Thoracic aorta endothelial cell (primary cell): ENCODE data around the gene IQCN. TPM values are rescaled to one million over a fixed set of nuclear protein-coding genes. Genes with fewer than 3 reads are reported as not detected.

Experiments
- small RNA-seq: library from RNA; depleted of rRNA; stranded (forward); fragments of <200 nt; gene quantifications from one replicate; pipeline ENCODE3, GENCODE V24; 2012
- total RNA-seq: library from RNA; depleted of rRNA; stranded (reverse); fragments of >200 nt; gene quantifications from 2 replicates; pipeline ENCODE4 v1.2.3, GENCODE V29; 2012

IQCN gene, protein sequence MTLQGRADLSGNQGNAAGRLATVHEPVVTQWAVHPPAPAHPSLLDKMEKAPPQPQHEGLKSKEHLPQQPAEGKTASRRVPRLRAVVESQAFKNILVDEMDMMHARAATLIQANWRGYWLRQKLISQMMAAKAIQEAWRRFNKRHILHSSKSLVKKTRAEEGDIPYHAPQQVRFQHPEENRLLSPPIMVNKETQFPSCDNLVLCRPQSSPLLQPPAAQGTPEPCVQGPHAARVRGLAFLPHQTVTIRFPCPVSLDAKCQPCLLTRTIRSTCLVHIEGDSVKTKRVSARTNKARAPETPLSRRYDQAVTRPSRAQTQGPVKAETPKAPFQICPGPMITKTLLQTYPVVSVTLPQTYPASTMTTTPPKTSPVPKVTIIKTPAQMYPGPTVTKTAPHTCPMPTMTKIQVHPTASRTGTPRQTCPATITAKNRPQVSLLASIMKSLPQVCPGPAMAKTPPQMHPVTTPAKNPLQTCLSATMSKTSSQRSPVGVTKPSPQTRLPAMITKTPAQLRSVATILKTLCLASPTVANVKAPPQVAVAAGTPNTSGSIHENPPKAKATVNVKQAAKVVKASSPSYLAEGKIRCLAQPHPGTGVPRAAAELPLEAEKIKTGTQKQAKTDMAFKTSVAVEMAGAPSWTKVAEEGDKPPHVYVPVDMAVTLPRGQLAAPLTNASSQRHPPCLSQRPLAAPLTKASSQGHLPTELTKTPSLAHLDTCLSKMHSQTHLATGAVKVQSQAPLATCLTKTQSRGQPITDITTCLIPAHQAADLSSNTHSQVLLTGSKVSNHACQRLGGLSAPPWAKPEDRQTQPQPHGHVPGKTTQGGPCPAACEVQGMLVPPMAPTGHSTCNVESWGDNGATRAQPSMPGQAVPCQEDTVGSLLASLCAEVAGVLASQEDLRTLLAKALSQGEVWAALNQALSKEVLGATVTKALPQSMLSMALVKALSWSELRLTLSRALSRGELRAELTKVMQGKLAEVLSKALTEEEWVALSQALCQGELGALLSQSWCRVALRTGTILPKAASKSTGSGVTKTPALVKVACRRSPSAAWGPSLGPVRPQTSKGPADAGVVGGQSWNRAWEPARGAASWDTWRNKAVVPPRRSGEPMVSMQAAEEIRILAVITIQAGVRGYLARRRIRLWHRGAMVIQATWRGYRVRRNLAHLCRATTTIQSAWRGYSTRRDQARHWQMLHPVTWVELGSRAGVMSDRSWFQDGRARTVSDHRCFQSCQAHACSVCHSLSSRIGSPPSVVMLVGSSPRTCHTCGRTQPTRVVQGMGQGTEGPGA (N-terminal part only)
- total RNA-seq: 0.22 and 0.40 TPM in 2 replicates

DNA sequence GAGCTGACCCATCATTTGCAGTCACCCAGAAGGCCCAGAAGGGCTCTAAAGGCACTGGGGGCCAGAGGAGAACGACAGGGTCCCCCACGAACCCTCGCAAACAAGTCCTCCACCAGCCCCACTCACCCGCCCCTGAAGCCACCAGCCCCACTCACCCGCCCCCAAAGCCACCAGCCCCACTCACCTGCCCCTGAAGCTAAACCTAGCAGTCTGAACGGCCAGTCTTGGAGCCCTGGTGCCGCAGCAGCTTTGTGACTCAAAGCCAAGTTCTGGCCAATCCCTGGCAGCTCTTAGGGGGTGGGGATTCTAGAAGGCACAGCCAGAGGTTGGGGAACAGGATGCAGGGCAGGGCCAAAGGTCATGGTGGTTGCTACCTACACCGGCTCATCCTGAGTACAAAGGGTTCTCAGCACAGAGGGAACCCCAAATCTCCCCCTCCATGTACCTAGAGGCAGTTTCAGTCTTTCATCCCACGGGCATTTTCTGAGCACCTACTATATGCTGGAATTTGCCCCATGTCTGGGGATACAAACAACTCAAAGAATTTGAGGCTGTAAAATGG, at the start of gene IQCN:
Gene IQCN, minus strand, starts transcription at position 234 of the 562 bp plus-strand sequence. CDS start 4,974 bp downstream, outside the sequence.

DNA sequence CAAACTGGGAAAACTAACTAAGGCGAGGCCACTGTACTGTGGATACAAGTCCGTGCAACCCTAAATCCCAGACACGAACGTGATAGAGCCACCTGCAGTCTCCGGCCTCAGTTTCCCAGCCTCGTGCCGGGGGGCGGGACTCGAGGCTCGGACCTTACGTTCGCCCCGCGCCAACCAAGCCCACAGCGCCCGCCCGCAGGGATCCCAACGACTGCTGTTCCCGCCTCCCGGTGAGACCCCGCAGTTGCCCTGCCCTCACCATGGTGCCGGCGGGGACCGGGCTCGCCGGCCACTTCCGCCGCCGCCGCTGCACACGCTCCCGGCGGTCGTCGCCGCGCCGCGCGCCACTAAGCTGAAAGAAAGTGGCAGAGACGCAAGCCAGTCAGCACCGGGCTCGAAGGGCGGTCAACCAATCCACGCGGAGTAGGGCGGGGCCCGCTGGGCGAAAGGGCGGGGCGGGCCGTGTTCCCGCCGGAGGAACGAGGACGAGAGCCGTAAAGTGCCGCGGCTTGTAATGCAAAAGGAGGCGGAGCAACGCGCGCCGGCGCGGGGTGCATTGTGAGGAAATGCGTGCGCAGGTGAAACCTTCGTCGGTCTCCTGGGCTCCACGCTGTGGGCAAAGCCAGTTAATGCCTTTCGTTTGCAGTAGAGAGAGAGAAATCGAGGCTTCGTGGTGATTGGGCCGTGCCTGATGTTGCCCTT, 48.7 kb upstream of the IQCN start, which contains the start of gene LSM4:
Gene LSM4, minus strand, starts transcription at position 318 of the 702 bp plus-strand sequence. Its CDS starts 56 bp downstream, at position 262.

GRCh38 chr19:18281082-18282020, 7.1 kb upstream of the IQCN start, which contains the start of gene JUND:
Gene JUND, minus strand, starts transcription at chr19:18281622. Its CDS starts 138 bp downstream, at chr19:18281484.

GRCh38 chr19:18225702-18226468, 48.4 kb downstream of the IQCN start, which contains the start of gene PDE4C:
Gene PDE4C, minus strand, starts transcription at chr19:18226438. Its CDS starts 23 bp downstream, at chr19:18226415.

Small RNA genes lying within 50 kb of the gene (small RNA-seq; reads per million reads assigned to genes)
- gene MIR3188 (not detected), gene RPL39P38 (0.28 reads per million)

Other genes with a start within 250 kb of the IQCN start
- not detected in 2 replicates for gene IL12RB1, start 187.5 kb downstream of the IQCN start, total RNA-seq
- 1.2 and 1.4 TPM in 2 replicates for gene MAST3, start 176.7 kb downstream of the IQCN start, total RNA-seq
- 6.8 and 7.5 TPM in 2 replicates for gene PIK3R2, start 121.3 kb downstream of the IQCN start, total RNA-seq
- 0.93 and 1.5 TPM in 2 replicates for gene IFI30, start 100.6 kb downstream of the IQCN start, total RNA-seq
- 11.0 and 11.7 TPM in 2 replicates for gene MPV17L2, start 81.2 kb downstream of the IQCN start, total RNA-seq
- 0.27 and 0.65 TPM in 2 replicates for gene RAB3A, start 70.4 kb downstream of the IQCN start, total RNA-seq
- gene PDE4C, start 48.0 kb downstream of the IQCN start, total RNA-seq: 0.13 and 0.57 TPM in 2 replicates
- gene JUND, start 7.2 kb upstream of the IQCN start, total RNA-seq: 43.2 and 44.9 TPM in 2 replicates
- 115 and 138 TPM in 2 replicates for gene LSM4, start 48.6 kb upstream of the IQCN start, total RNA-seq
- 18.5 and 22.5 TPM in 2 replicates for gene PGPEP1, start 66.1 kb upstream of the IQCN start, total RNA-seq
- gene GDF15, start 111.7 kb upstream of the IQCN start, total RNA-seq: 103 and 114 TPM in 2 replicates
- not detected in 2 replicates for gene LRRC25, start 123.2 kb upstream of the IQCN start, total RNA-seq
- 82.0 and 110 TPM in 2 replicates for gene SSBP4, start 144.9 kb upstream of the IQCN start, total RNA-seq
- 24.1 and 24.6 TPM in 2 replicates for gene ISYNA1, start 163.7 kb upstream of the IQCN start, total RNA-seq
- 10.6 and 16.2 TPM in 2 replicates for gene ELL, start 247.6 kb upstream of the IQCN start, total RNA-seq